ENCODE measurements around the gene CFAP46.

CFAP46 gene

DNA sequence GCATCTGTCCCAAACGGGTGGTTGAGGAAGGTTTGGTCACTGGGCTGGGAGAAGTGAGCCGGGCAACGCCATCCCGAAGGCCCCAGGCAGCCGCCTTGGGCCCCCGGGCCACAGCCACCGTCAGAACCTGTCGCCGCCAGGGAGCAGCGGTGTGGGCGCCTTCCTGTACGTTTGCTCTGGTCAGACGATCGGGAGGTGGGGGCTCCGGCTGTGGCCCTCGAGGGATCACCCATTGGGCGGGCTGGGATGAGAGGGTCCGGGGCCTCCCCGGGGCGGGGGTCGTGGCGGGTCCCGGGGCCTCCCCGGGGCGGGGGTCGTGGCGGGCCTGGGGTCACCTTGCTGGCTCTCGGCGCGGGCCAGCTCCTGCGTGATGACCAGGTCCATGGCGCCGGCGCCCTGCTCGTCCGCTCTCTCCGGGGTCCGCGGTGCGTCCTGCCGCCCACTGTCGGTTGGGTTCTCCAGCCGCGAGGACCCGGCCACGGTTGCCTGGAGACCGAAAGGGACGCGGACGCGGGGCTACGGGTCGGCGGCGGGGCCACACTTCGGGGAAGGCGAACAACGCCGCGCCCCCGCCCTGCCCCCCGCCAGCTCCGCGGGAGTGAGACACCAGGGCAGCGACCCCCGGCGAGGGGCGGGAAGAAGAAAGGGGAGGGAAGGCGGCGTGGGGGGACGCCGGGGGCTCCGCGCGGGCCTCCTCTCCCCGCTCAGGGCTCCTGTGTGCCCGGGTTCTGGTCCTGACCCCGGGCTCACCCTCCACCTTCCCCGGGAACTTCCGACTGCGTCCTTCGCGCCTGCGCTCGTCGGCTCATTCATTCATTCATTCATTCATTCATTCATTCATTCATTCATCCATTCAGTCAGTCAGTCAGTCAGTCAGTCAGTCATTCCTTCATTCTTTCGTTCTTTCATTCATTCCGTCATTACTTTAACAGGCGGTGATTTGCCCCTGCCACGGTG, at the start of gene CFAP46:
Gene CFAP46, minus strand, starts transcription at position 470 of the 957 bp plus-strand sequence. Its CDS starts 86 bp downstream, at position 384.
- peaks cover 7 to 59% (median 40%) of the 10 kb centered on the region in 5 donors for H3K27me3 ChIP-seq (ENCODE audit: control insufficient read depth in 5 of 5, insufficient read depth in 4 of 5, low read length in 5 of 5)
- H3K4me1 ChIP-seq (ENCODE audit: control insufficient read depth in 5 of 5, insufficient read depth in 5 of 5, low read length in 5 of 5): peaks cover 0 to 16% (median 9%) of the 10 kb centered on the region in 5 donors
- no peaks in the 10 kb centered on the region for H3K9me3 ChIP-seq (ENCODE audit: control insufficient read depth in 5 of 5, low read length in 5 of 5)
- peak within 1 kb of the TSS in 3 of 5 donors; percentile 39 to 48 (median 46) for H3K9ac ChIP-seq (ENCODE audit: low read length in 5 of 5)
- H3K4me3 ChIP-seq (ENCODE audit: low read depth in 1 of 5, low read length in 5 of 5): peak within 1 kb of the TSS in 4 of 5 donors; percentile 36 to 58 (median 48)
- no peak within 1 kb of the TSS for H3K27ac ChIP-seq (ENCODE audit: low read depth, low read length)
- no peaks in the 10 kb centered on the region for H3K36me3 ChIP-seq (ENCODE audit: control insufficient read depth in 5 of 5, insufficient read depth in 5 of 5, low read length in 5 of 5)

DNA sequence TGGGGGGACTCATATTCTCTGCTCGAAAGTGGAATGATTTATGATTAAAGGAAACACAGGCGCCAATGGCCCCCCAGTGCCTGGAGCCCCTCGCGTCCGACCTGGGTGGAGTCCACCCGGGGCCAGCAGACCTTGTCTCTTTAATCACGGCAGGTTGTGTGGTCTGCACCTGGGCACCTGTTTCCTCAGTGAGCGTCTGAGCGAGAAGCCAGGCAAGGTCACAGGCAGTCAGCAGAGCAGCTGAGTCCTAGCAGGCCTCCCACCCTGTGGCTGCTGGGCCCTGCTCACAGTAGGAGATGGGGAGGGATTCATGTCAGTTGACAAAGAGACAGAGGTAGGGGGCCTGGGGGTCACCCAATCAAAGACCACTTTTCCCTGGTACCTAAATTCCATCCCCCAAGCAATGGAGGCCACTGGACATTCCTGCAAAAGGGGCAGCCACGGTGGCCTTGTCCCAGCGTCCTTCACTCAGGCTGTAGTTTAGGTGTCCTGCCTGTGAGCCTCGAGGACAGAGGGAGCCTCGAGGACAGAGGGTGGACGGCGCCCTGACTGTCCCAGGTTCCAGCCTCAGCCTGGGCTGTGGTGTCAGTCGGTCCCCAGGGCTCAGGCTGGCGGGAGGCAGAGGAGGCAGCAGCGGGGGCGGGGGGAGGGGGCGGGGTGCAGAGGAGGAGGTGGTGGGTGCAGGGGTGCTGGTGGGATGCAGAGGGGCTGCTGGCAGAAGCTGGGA, 49.5 kb upstream of the CFAP46 start:
- Histone ChIP-seq H3K4me1 (ENCODE audit: control insufficient read depth in 5 of 5, insufficient read depth in 5 of 5, low read length in 5 of 5) (peaks cover 0 to 10% (median 4%) of the 10 kb centered on the region in 5 donors), H3K4me3 (ENCODE audit: low read depth in 1 of 5, low read length in 5 of 5) (no peak overlapping the region), H3K36me3 (ENCODE audit: control insufficient read depth in 5 of 5, insufficient read depth in 5 of 5, low read length in 5 of 5) (no peaks in the 10 kb centered on the region), H3K27me3 (ENCODE audit: control insufficient read depth in 5 of 5, insufficient read depth in 4 of 5, low read length in 5 of 5) (peaks cover 14 to 37% (median 30%) of the 10 kb centered on the region in 5 donors), H3K9ac (ENCODE audit: low read length in 5 of 5) (no peak overlapping the region), H3K27ac (ENCODE audit: low read depth, low read length) (no peak overlapping the region), H3K9me3 (ENCODE audit: control insufficient read depth in 5 of 5, low read length in 5 of 5) (no peaks in the 10 kb centered on the region)

DNA sequence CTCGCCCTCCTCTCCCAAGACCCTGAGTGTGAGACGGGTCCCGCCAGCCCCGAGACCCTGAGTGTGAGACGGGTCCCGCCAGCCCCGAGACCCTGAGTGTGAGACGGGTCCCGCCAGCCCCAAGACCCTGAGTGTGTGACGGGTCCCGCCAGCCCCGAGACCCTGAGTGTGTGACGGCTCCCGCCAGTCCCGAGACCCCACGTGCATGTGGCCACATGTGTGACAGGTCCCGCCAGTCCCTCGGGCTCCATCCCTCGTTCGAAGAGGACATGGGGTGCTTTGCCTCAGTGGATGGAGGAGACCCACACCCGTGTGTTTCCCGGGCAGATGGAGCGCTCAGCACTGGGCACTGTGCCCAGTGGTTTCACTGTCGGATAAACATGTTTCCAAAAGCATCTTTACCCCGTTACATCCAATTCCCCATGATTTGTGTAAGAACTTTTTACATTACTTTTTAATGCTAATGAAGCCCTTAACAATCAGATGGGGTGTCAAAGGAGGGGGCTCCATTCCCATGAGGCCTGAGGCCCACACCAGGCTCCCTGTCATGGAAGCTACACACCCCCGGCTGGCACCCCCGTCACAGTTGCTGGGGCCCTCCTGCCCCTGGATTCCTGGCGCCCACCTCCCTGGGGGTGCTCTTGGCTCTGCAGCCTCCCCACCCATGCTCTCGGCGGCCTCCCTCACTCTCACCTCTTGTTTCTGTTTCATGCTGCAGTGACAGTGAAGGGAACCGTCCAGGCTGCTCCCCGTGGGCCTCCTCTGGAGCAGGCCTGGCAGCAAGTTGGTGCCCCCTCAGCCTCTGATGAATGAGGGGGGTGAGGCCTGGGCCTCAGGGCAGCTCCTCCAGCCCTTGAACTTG, 48.5 kb upstream of the CFAP46 start:
- H3K27ac ChIP-seq (ENCODE audit: low read depth, low read length): no peak overlapping the region
- H3K36me3 ChIP-seq (ENCODE audit: control insufficient read depth in 5 of 5, insufficient read depth in 5 of 5, low read length in 5 of 5): no peaks in the 10 kb centered on the region
- peaks cover 22 to 45% (median 39%) of the 10 kb centered on the region in 5 donors for H3K27me3 ChIP-seq (ENCODE audit: control insufficient read depth in 5 of 5, insufficient read depth in 4 of 5, low read length in 5 of 5)
- no peak overlapping the region for H3K9ac ChIP-seq (ENCODE audit: low read length in 5 of 5)
- H3K4me3 ChIP-seq (ENCODE audit: low read depth in 1 of 5, low read length in 5 of 5): no peak overlapping the region
- H3K9me3 ChIP-seq (ENCODE audit: control insufficient read depth in 5 of 5, low read length in 5 of 5): no peaks in the 10 kb centered on the region
- H3K4me1 ChIP-seq (ENCODE audit: control insufficient read depth in 5 of 5, insufficient read depth in 5 of 5, low read length in 5 of 5): peaks cover 0 to 10% (median 4%) of the 10 kb centered on the region in 5 donors

DNA sequence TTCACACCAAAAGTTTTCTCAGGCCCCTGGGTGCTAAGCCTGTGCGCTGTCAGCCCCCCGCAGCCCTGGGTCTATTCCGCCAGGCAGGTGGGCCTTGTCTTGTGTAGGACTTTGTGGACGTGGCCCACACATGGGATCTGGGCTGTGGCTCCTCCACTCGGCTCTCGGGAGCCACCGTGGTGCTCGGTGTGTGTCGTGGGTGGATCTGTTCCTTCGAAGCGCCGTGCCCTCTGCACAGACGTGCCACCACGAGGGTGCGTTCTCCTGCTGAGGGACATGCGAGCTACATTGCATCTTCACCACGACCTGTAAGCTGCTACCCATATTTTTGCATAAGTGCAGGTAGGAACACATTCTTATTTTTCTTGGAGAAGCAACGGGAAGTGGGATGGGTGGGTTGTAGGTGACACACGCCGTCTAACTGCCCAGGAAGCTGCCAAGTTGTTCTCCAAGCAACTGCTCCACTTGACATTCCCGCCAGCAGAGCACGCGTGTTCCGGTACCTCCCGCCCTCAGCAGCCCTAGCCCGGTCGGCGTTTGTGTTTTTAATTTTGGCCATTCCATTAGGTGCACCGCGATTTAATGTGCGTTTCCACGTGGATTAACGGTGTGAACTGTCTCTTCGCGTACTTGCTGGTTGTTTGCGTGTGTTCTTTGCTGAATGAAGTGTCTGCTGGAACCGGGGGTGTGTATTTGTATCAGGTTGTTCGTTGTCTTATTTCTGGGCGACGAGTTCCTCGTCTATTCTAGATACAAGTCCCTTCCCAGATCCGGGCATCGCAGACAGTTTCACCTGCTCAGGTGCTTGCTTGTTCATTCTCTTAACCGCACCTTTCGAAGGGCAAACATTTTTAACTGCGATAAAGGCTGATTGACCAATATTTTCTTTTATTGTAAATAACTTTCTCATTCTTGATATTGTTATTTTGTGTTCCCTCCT, 47.4 kb upstream of the CFAP46 start:
- no peak overlapping the region for H3K4me3 ChIP-seq (ENCODE audit: low read depth in 1 of 5, low read length in 5 of 5)
- no peak overlapping the region for H3K9ac ChIP-seq (ENCODE audit: low read length in 5 of 5)
- H3K27me3 ChIP-seq (ENCODE audit: control insufficient read depth in 5 of 5, insufficient read depth in 4 of 5, low read length in 5 of 5): peaks cover 23 to 45% (median 30%) of the 10 kb centered on the region in 5 donors

DNA sequence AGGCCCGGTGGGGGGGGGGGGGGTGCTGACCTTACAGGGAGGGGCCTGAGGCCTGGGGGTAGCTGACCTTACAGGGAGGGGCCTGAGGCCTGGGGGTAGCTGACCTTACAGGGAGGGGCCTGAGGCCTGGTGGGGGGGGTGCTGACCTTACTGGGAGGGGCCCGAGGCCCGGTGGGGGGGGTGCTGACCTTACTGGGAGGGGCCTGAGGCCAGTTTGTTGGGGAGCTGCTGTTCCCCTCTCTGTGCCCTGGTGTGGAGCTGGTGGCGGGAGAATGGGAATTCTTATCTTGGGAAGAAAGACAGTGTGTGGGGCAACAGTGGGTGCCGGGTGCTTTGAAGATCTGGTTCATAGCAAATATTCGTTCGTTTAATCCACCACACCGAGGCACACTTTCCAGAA, 46.6 kb upstream of the CFAP46 start:
- H3K9ac ChIP-seq (ENCODE audit: low read length in 5 of 5): no peak overlapping the region
- H3K27ac ChIP-seq (ENCODE audit: low read depth, low read length): no peak overlapping the region
- H3K4me3 ChIP-seq (ENCODE audit: low read depth in 1 of 5, low read length in 5 of 5): no peak overlapping the region
- no peaks in the 10 kb centered on the region for H3K9me3 ChIP-seq (ENCODE audit: control insufficient read depth in 5 of 5, low read length in 5 of 5)
- no peaks in the 10 kb centered on the region for H3K36me3 ChIP-seq (ENCODE audit: control insufficient read depth in 5 of 5, insufficient read depth in 5 of 5, low read length in 5 of 5)
- H3K27me3 ChIP-seq (ENCODE audit: control insufficient read depth in 5 of 5, insufficient read depth in 4 of 5, low read length in 5 of 5): peaks cover 20 to 45% (median 30%) of the 10 kb centered on the region in 5 donors
- peaks cover 0 to 2% (median 0%) of the 10 kb centered on the region in 5 donors for H3K4me1 ChIP-seq (ENCODE audit: control insufficient read depth in 5 of 5, insufficient read depth in 5 of 5, low read length in 5 of 5)

More for the DNA sequence above, 47.4 kb upstream of the CFAP46 start:
- no peak overlapping the region for H3K27ac ChIP-seq (ENCODE audit: low read depth, low read length)
- no peaks in the 10 kb centered on the region for H3K36me3 ChIP-seq (ENCODE audit: control insufficient read depth in 5 of 5, insufficient read depth in 5 of 5, low read length in 5 of 5)
- no peaks in the 10 kb centered on the region for H3K9me3 ChIP-seq (ENCODE audit: control insufficient read depth in 5 of 5, low read length in 5 of 5)
- H3K4me1 ChIP-seq (ENCODE audit: control insufficient read depth in 5 of 5, insufficient read depth in 5 of 5, low read length in 5 of 5): peaks cover 0 to 10% (median 4%) of the 10 kb centered on the region in 5 donors

DNA sequence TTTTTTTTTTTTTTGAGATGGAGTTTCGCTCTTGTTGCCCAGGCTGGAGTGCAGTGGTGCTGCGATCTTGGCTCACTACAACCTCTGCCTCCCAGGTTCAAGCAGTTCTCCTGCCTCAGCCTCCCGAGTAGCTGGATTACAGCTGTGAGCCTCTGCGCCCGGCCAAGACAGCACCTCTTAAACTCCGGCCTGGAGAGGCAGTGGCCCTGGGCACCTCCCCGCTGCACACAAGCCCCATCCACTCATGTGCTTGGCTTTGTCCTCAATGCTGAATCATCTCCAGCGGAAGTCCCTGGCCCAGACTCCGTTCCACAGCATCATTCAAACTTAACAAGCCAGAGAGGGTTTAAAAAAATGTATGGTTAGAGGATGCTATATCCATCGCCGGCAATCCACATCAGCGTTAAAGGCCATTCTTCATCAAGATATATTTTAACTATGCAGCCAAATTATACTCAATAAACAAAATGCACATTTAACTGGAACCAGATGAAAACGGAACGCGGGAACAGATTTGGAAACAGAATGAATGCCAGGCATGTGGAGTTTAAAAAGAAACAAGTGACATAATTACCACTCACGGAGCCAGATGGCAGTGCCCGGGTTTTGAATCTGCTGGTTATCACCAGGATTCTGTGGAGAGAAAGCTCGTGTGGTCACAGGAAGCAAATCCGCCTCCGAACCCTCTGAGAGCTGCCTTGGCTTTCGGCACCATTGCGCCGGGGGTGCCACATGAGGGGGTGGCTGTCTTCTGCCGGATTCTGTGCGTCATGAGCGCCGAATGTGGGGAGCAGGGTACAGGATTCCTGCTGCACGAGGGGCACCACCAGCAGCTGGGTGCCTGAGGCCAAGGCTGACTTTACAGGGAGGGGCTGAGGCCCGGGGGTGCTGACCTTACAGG, 45.6 kb upstream of the CFAP46 start:
- H3K27ac ChIP-seq (ENCODE audit: low read depth, low read length): no peak overlapping the region
- H3K4me3 ChIP-seq (ENCODE audit: low read depth in 1 of 5, low read length in 5 of 5): no peak overlapping the region
- peaks cover 0 to 2% (median 0%) of the 10 kb centered on the region in 5 donors for H3K4me1 ChIP-seq (ENCODE audit: control insufficient read depth in 5 of 5, insufficient read depth in 5 of 5, low read length in 5 of 5)
- peaks cover 13 to 39% (median 22%) of the 10 kb centered on the region in 5 donors for H3K27me3 ChIP-seq (ENCODE audit: control insufficient read depth in 5 of 5, insufficient read depth in 4 of 5, low read length in 5 of 5)
- H3K9ac ChIP-seq (ENCODE audit: low read length in 5 of 5): no peak overlapping the region
- no peaks in the 10 kb centered on the region for H3K36me3 ChIP-seq (ENCODE audit: control insufficient read depth in 5 of 5, insufficient read depth in 5 of 5, low read length in 5 of 5)
- no peaks in the 10 kb centered on the region for H3K9me3 ChIP-seq (ENCODE audit: control insufficient read depth in 5 of 5, low read length in 5 of 5)

DNA sequence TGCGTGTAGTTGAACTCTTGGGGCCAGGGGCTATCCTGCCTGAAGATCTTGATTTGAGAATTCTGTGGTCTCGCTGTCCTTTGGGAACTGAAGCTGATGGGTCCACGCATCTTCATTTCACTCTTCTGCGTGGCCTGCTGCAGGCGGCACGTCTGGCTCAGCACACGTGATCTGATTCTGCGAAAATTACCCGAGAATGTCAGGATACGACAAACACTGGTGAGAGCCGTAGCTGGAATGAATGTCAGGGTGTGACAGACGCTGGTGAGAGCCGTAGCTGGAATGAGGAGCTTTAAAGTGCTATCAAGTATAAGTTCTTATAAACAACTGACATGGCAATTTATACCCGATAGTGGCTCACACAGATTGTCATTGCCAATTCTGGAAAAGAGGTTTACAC, 44.6 kb upstream of the CFAP46 start:
- Histone ChIP-seq H3K9ac (ENCODE audit: low read length in 5 of 5) (no peak overlapping the region), H3K27ac (ENCODE audit: low read depth, low read length) (no peak overlapping the region), H3K36me3 (ENCODE audit: control insufficient read depth in 5 of 5, insufficient read depth in 5 of 5, low read length in 5 of 5) (no peaks in the 10 kb centered on the region), H3K4me1 (ENCODE audit: control insufficient read depth in 5 of 5, insufficient read depth in 5 of 5, low read length in 5 of 5) (peaks cover 0 to 2% (median 0%) of the 10 kb centered on the region in 5 donors), H3K4me3 (ENCODE audit: low read depth in 1 of 5, low read length in 5 of 5) (no peak overlapping the region), H3K27me3 (ENCODE audit: control insufficient read depth in 5 of 5, insufficient read depth in 4 of 5, low read length in 5 of 5) (peaks cover 6 to 33% (median 18%) of the 10 kb centered on the region in 5 donors), H3K9me3 (ENCODE audit: control insufficient read depth in 5 of 5, low read length in 5 of 5) (no peaks in the 10 kb centered on the region)

DNA sequence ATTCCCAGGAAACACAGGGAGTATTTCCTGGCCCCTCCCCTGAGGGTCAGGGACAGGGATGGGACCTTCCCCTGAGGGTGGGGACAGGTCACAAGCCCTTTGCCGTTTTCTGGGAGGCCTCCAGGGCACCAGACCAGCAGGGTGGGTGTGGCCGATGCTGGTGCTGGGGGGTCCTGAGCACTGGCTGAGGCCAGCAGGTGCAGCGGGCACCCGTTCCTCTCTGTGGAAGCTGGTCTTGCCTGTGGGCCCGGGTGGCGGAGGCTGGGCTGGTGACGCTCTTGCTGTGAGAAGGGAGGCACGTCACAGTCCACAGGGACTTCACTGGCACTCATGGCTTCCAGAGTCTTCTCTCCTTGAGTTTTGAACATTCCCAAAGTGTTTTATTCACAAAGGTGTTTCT, 44.2 kb upstream of the CFAP46 start:
- H3K4me3 ChIP-seq (ENCODE audit: low read depth in 1 of 5, low read length in 5 of 5): no peak overlapping the region
- peaks cover 2 to 29% (median 18%) of the 10 kb centered on the region in 5 donors for H3K27me3 ChIP-seq (ENCODE audit: control insufficient read depth in 5 of 5, insufficient read depth in 4 of 5, low read length in 5 of 5)
- peaks cover 0 to 2% (median 0%) of the 10 kb centered on the region in 5 donors for H3K4me1 ChIP-seq (ENCODE audit: control insufficient read depth in 5 of 5, insufficient read depth in 5 of 5, low read length in 5 of 5)
- no peak overlapping the region for H3K27ac ChIP-seq (ENCODE audit: low read depth, low read length)
- H3K9ac ChIP-seq (ENCODE audit: low read length in 5 of 5): no peak overlapping the region
- H3K36me3 ChIP-seq (ENCODE audit: control insufficient read depth in 5 of 5, insufficient read depth in 5 of 5, low read length in 5 of 5): no peaks in the 10 kb centered on the region
- no peaks in the 10 kb centered on the region for H3K9me3 ChIP-seq (ENCODE audit: control insufficient read depth in 5 of 5, low read length in 5 of 5)

Data from subcutaneous abdominal adipose tissue (tissue), 5 donors.